HG03064 (cell line): ENCODE data around the gene OSM.

ENCODE experiments used
- ATAC-seq: cut with Tn5 transposase; IDR thresholded peaks from one replicate; pipeline ENCODE4 v1.9.1; 2021; ENCODE audit warnings: low read depth; ENCODE audit not compliant: unreplicated experiment

The OSM gene

GRCh38 chr22:30214703-30215407 is 51.8 kb downstream of the OSM start:
- no peak for ATAC-seq

DNA sequence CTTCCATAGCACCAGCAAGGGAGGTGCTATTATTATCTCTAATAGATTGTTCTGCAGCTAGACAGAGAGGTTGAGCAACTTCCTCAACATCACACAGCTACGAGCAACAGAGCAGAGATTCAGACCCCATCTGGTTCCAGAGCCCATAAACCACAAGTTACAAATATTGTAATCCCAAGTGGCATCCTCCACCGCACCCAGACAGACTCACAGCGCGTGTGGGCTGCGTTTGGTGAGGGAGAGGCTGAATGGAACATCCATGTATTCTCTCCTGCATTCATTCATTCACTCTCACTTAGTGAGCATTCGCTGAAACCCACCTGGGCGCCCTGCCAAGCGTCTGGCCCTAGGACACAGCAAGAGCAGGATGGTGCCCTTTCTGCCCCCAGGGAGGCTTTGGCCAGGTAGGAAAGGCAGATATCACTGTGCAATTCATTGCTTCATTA is 53.6 kb downstream of the OSM start:
- no peak for ATAC-seq
